Tibial artery (tissue), 4 donors: ENCODE measurements around the gene EXT2.

Experiments
- DNase-seq, 2 donors: peaks; one replicate each; pipeline ENCODE4 v3.0.0-alpha.2; 2019
- H3K27ac ChIP-seq, 2 donors: fragments of 200-600 bp; sonication (generic) in 1 of 2; 1 replicate in 1 of 2; 2 replicates in 1 of 2; pipeline ENCODE4 v1.5.1; 2018 to 2019; ENCODE audit warnings: mild to moderate bottlenecking in 1 of 2
- H3K27me3 ChIP-seq, 2 donors: fragments of 200-600 bp; sonication (generic) in 1 of 2; one replicate each; pipeline versions ENCODE4 v1.5.1 to v1.6.0; 2016 to 2019
- H3K36me3 ChIP-seq, 3 donors: fragments of 200-600 bp; sonication (generic) in 2 of 3; one replicate each; pipeline ENCODE4 v1.5.1; 2016 to 2019; ENCODE audit warnings: mild to moderate bottlenecking in 2 of 3
- H3K4me1 ChIP-seq, 4 donors: fragments of 200-600 bp; sonication (generic) in 2 of 4; 1 replicate in 3 of 4; 2 replicates in 1 of 4; pipeline ENCODE4 v1.5.1; 2016 to 2019
- H3K4me3 ChIP-seq, 2 donors: fragments of 200-600 bp; sonication (generic) in 1 of 2; 1 replicate in 1 of 2; 2 replicates in 1 of 2; pipeline ENCODE4 v1.5.1; 2018 to 2019; ENCODE audit warnings: mild to moderate bottlenecking in 2 of 2
- H3K9me3 ChIP-seq, 3 donors: fragments of 200-600 bp; sonication (generic) in 1 of 3; one replicate each; pipeline ENCODE4 v1.5.1; 2016 to 2019
- intact Hi-C: fragments of 100-400 bp; cut with DNase I; formaldehyde crosslinking; loops from one replicate; pipeline ENCODE4 v1.15.0; 2023; ENCODE audit warnings: low total_unique reads
- TF ChIP-seq, protein P1 (sequence below), 2 experiments: fragments of 200-600 bp in 1 of 2; fragments of 450-650 bp in 1 of 2; IDR thresholded peaks; one replicate each; pipeline ENCODE4 v1.5.1; 2017 to 2019; ENCODE audit warnings: antibody characterized with exemption in 2 of 2, mild to moderate bottlenecking in 1 of 2, moderate library complexity in 1 of 2

EXT2 gene

DNA sequence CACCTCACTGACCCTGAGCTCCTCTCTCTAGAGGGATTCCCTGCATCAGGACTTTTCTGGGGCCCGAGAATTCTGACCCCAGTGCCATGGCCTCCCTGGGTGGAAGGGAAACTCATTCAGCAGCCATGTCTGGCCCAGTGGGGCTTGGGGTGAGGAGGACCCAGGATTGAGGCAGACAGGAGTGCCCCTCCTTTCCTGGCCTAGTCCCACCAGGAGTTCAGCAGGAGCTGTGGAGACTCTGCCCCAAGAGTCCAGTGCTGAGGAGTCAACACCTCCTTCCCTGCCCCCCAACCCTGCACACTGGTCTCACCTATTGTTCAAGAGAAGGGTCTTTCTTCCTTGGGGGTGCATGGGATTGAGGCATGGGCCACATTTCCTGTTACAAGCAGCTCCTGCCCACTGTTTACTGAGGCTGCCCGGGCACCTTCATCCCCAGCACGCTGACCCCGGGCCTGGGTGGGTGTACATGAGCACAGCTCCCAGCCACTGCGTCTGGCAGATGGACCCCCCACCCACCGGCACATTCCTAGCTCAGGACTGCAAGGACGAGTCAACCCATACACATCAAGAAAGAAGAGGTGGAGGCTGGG, 180.6 kb downstream of the EXT2 start:
- no peak overlapping the region for H3K27ac ChIP-seq
- no peaks in the 10 kb centered on the region for H3K9me3 ChIP-seq
- TF ChIP-seq, protein P1, sequence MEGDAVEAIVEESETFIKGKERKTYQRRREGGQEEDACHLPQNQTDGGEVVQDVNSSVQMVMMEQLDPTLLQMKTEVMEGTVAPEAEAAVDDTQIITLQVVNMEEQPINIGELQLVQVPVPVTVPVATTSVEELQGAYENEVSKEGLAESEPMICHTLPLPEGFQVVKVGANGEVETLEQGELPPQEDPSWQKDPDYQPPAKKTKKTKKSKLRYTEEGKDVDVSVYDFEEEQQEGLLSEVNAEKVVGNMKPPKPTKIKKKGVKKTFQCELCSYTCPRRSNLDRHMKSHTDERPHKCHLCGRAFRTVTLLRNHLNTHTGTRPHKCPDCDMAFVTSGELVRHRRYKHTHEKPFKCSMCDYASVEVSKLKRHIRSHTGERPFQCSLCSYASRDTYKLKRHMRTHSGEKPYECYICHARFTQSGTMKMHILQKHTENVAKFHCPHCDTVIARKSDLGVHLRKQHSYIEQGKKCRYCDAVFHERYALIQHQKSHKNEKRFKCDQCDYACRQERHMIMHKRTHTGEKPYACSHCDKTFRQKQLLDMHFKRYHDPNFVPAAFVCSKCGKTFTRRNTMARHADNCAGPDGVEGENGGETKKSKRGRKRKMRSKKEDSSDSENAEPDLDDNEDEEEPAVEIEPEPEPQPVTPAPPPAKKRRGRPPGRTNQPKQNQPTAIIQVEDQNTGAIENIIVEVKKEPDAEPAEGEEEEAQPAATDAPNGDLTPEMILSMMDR (IDR thresholded peaks at IDR 0.05) = no peak
- no peaks in the 10 kb centered on the region for H3K36me3 ChIP-seq
- no peak overlapping the region for H3K4me3 ChIP-seq
- no peaks in the 10 kb centered on the region for H3K27me3 ChIP-seq
- intact Hi-C loops = no loop called here
- peak in 1 of 2 donors; percentile 58 for DNase-seq
- peaks cover 0 to 4% (median 0%) of the 10 kb centered on the region in 4 donors for H3K4me1 ChIP-seq

DNA sequence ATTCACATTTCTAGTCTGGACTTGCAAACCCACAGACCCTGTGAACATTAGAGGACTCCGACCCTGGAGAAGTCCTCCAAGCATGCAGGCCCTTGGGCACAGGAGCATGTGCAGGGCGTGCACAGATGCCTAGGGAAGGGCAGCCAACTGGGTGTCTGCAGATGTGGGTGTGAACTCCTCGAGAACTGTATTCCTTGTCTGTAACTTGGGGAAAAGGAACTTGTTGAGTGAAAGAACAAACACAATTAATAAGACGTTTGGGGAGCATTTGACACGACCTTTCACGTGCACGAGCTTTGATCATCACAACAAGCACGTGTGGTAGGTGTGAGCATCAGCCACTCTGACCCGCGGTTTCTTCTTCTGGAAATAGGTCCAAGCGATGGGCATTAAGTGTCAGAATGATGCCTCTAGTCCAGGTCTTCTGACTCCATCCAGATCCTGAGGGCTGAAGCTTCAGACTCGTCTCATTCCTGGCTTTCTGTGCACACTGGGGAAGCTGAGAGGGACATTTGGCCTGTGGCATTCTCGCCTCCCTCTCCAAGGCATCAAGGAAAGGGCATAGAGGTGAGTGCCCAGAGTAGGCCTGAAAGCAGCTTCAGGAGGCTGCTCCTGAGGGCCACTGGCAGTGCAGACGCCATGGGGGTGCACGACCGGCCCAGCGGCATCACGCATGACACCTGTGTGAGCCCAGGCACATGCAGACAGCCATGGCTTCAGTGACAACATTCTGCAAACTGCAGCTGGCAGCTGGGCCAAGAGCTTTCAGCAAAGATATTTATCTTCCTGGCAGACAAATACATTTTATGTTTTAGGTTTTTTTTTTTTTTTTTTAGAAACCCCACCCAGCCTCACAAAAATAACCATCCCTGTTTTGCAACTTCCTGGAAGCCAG, 182.0 kb downstream of the EXT2 start:
- intact Hi-C loops = no loop called here
- Histone ChIP-seq H3K4me1 (peaks cover 0 to 4% (median 0%) of the 10 kb centered on the region in 4 donors), H3K4me3 (no peak overlapping the region), H3K9me3 (no peaks in the 10 kb centered on the region), H3K27ac (no peak overlapping the region), H3K36me3 (no peaks in the 10 kb centered on the region), H3K27me3 (no peaks in the 10 kb centered on the region)
- TF ChIP-seq, protein P1 (IDR thresholded peaks at IDR 0.05) = no peak
- peak in 1 of 2 donors; percentile 53 for DNase-seq

DNA sequence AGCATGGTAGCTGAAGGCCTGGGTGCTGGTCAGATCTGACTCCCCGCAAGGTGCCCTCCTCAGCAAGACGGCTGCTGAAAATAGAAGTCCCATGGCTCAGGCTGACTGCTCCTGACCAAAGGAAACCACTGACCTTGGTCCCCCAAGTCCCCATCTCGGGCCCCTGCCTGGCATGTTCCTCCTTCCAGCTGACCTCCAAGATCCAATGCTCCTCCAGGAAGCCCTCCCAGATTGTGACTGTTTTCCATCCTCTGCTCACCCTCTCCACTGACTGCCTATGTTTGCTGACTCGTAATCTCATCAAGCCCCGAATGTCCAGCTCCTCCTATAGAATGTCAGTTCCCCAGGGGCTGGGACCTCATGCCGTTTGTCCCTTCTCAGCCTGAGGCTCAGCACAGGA, 184.0 kb downstream of the EXT2 start:
- no peaks in the 10 kb centered on the region for H3K9me3 ChIP-seq
- intact Hi-C loops = no loop called here
- no peak overlapping the region for H3K4me3 ChIP-seq
- no peaks in the 10 kb centered on the region for H3K27me3 ChIP-seq
- H3K36me3 ChIP-seq = no peaks in the 10 kb centered on the region
- peaks cover 0 to 4% (median 0%) of the 10 kb centered on the region in 4 donors for H3K4me1 ChIP-seq
- no peak for DNase-seq
- TF ChIP-seq, protein P1 (IDR thresholded peaks at IDR 0.05) = no peak
- H3K27ac ChIP-seq = no peak overlapping the region

DNA sequence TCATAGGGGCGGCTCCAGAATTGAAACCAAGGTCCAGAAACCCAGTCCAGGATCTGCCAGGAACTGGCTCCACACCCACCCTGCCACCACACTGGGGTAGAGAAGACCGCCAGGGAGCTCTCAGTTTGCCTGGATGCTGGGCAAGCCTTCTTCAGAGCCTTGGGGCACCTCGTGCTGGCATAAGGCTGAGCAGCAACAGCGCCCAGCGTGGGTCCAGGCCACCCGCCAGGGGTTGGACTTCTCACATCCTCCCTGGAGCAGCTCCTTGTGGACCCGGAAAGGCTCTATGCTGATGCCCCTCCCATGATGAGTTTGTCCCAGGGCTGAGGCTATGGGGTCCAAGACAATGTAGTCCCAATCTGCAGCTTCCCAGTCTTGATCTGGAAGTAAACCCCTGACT, 184.8 kb downstream of the EXT2 start:
- Histone ChIP-seq H3K27me3 (no peaks in the 10 kb centered on the region), H3K36me3 (no peaks in the 10 kb centered on the region), H3K4me1 (peaks cover 0 to 4% (median 0%) of the 10 kb centered on the region in 4 donors), H3K9me3 (no peaks in the 10 kb centered on the region), H3K27ac (no peak overlapping the region), H3K4me3 (no peak overlapping the region)
- TF ChIP-seq, protein P1 (IDR thresholded peaks at IDR 0.05) = no peak
- intact Hi-C loops = no loop called here
- no peak for DNase-seq

DNA sequence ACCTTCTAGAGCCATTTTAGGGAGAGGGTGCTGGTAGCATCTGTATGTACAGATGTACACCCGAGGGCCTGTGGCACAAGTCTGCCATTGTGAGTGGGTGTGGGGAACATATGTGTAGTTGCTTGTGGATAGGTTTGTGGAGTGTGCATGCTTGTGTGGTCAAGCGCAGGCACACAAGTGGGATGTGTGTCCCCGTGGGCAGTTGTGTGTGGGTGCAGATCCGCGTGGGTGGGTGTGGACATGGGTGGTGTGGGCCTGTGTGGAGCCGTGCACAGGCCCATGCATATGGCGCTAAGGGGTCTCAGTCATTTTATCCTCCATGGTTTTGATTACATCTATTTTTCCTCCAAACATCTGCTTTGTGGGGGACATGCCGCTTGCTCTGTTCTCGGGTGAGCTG, 185.7 kb downstream of the EXT2 start:
- intact Hi-C loops = no loop called here
- Histone ChIP-seq H3K4me3 (no peak overlapping the region), H3K4me1 (peaks cover 0 to 4% (median 0%) of the 10 kb centered on the region in 4 donors), H3K27ac (no peak overlapping the region), H3K36me3 (no peaks in the 10 kb centered on the region), H3K9me3 (no peaks in the 10 kb centered on the region), H3K27me3 (no peaks in the 10 kb centered on the region)
- DNase-seq = no peak
- TF ChIP-seq, protein P1 (IDR thresholded peaks at IDR 0.05) = no peak
